Stomach (tissue), 9 donors: ENCODE measurements around the gene TTYH1. TPM values are rescaled to one million over a fixed set of nuclear protein-coding genes. Genes with fewer than 3 reads are reported as not detected.

Experiments used
- DNase-seq, 2 donors: peaks; one replicate each; pipeline versions ENCODE4 v3.0.0 to v3.0.0-alpha.2; 2013 to 2019
- H3K27ac ChIP-seq, 5 donors: fragments of 200-600 bp in 4 of 5; sonication (generic) in 4 of 5; one replicate each; pipeline ENCODE4 v1.5.1; 2013 to 2019; ENCODE audit warnings: mild to moderate bottlenecking in 1 of 5, moderate library complexity in 1 of 5
- H3K27me3 ChIP-seq, 3 donors: fragments of 200-600 bp; sonication (generic); one replicate each; pipeline ENCODE4 v1.5.1; 2017 to 2019; ENCODE audit warnings: mixed run types in 1 of 3
- H3K36me3 ChIP-seq, 4 donors: fragments of 200-600 bp; sonication (generic); 1 replicate in 3 of 4; 2 replicates in 1 of 4; pipeline ENCODE4 v1.5.1; 2016 to 2019
- H3K4me1 ChIP-seq, 4 donors: fragments of 200-600 bp; sonication (generic); one replicate each; pipeline ENCODE4 v1.5.1; 2016 to 2019
- H3K4me3 ChIP-seq, 4 donors: fragments of 200-600 bp; sonication (generic) in 3 of 4; one replicate each; pipeline ENCODE4 v1.5.1; 2016 to 2019; ENCODE audit warnings: mild to moderate bottlenecking in 1 of 4
- H3K9me3 ChIP-seq, 4 donors: fragments of 200-600 bp; sonication (generic); one replicate each; pipeline ENCODE4 v1.5.1; 2016 to 2019
- CTCF ChIP-seq, 7 experiments: fragments of 450-650 bp in 4 of 7; fragments of 200-600 bp in 3 of 7; sonication (generic) in 3 of 7; IDR thresholded peaks; one replicate each; pipeline ENCODE4 v1.5.1; 2016 to 2019; ENCODE audit warnings: antibody characterized with exemption in 7 of 7, control low read depth in 2 of 7, mild to moderate bottlenecking in 1 of 7
- EP300 ChIP-seq: sonication (generic); formaldehyde crosslinking; IDR thresholded peaks from one replicate; pipeline ENCODE4 v1.6.1; 2017; ENCODE audit warnings: antibody characterized with exemption
- POLR2A ChIP-seq, 4 donors: fragments of 450-650 bp; IDR thresholded peaks; one replicate each; pipeline ENCODE4 v1.6.1; 2016; ENCODE audit warnings: antibody characterized with exemption in 4 of 4, control low read depth in 2 of 4, mild to moderate bottlenecking in 1 of 4, moderate library complexity in 1 of 4
- POLR2AphosphoS5 ChIP-seq, 3 donors: sonication (generic); formaldehyde crosslinking; IDR thresholded peaks; one replicate each; pipeline ENCODE4 v1.6.1; 2016; ENCODE audit warnings: antibody characterized with exemption in 3 of 3
- WGBS, 5 donors: extraction: QIAGEN DNeasy Blood & Tissue Kit in 3 of 5; methylation state at CpG; one replicate each; pipeline versions ENCODE4 v1.1.5 to v1.1.7; 2013 to 2018; 5-methylcytosine and 5-hydroxymethylcytosine counted together
- intact Hi-C: fragments of 100-400 bp; cut with DNase I; formaldehyde crosslinking; loops from one replicate; pipeline ENCODE4 v1.15.1; 2023; ENCODE audit warnings: low total_unique reads
- polyA plus RNA-seq, 3 donors: library from polyadenylated mRNA; stranded (reverse); fragments of 200-250 nt; gene quantifications; one replicate each; pipeline ENCODE4 v1.2.3, GENCODE V29; 2013
- total RNA-seq, 5 donors: library from RNA; depleted of rRNA; stranded (reverse); fragments of >200 nt; gene quantifications; one replicate each; pipeline versions ENCODE4 v1.1.0 to v1.2.3, GENCODE V29; 2014 to 2016
- donor health status: healthy with polysubstance abuse.
- donor health status: Bipolar disorder and iron deficiency.
- donor health status: healthy.

TTYH1 gene
- total and polyA plus RNA-seq, 8 donors, result 0.12 to 12.9 (median 2.3) TPM; not detected in 3

- Histone ChIP-seq H3K4me3 (no peak overlapping the region), H3K4me1 (no peaks in the 10 kb centered on the region), H3K36me3 (no peaks in the 10 kb centered on the region), H3K27ac (no peak overlapping the region), H3K27me3 (peaks cover 0 to 13% (median 0%) of the 10 kb centered on the region in 3 donors), H3K9me3 (peaks cover 0 to 6% (median 2%) of the 10 kb centered on the region in 4 donors)
- TF ChIP-seq POLR2A (IDR thresholded peaks at IDR 0.05), result no peak
- no peak for TF ChIP-seq POLR2AphosphoS5 (IDR thresholded peaks at IDR 0.05)
- TF ChIP-seq EP300, result no peak
- no peak for TF ChIP-seq CTCF (IDR thresholded peaks at IDR 0.05)
- DNase-seq, result no peak
- intact Hi-C loops, result no loop called here
- WGBS, 5 donors, result 70 to 83% (median 80%) methylated on average over 8 of the region's 8 CpGs
Observed at GRCh38 chr19:54403054-54403453, 12.2 kb upstream of the TTYH1 start.

GRCh38 chr19:54405628-54406027 lies 9.6 kb upstream of the TTYH1 start:
- H3K9me3 ChIP-seq, result no peaks in the 10 kb centered on the region
- H3K36me3 ChIP-seq, result no peaks in the 10 kb centered on the region
- intact Hi-C loops, result no loop called here
- no peak for TF ChIP-seq POLR2AphosphoS5 (IDR thresholded peaks at IDR 0.05)
- no peak for TF ChIP-seq CTCF (IDR thresholded peaks at IDR 0.05)
- no peak for TF ChIP-seq EP300
- no peak for TF ChIP-seq POLR2A (IDR thresholded peaks at IDR 0.05)
- no peak for DNase-seq
- H3K27me3 ChIP-seq, result peaks cover 0 to 12% (median 0%) of the 10 kb centered on the region in 3 donors
- H3K27ac ChIP-seq, result no peak overlapping the region
- no peak overlapping the region for H3K4me3 ChIP-seq
- H3K4me1 ChIP-seq, result no peaks in the 10 kb centered on the region

- Histone ChIP-seq H3K36me3 (no peaks in the 10 kb centered on the region), H3K4me1 (no peaks in the 10 kb centered on the region), H3K9me3 (no peaks in the 10 kb centered on the region), H3K4me3 (no peak overlapping the region), H3K27me3 (peaks cover 0 to 32% (median 0%) of the 10 kb centered on the region in 3 donors), H3K27ac (no peak overlapping the region)
- intact Hi-C loops, result no loop called here
- 81 to 93% (median 88%) methylated on average over 7 of the region's 7 CpGs for WGBS, 5 donors
- TF ChIP-seq POLR2A (IDR thresholded peaks at IDR 0.05) (no peak), CTCF (IDR thresholded peaks at IDR 0.05) (no peak), EP300 (no peak)
- DNase-seq, result no peak
Observed at GRCh38 chr19:54407780-54408179, 7.5 kb upstream of the TTYH1 start.

GRCh38 chr19:54408456-54409026 lies 6.7 kb upstream of the TTYH1 start:
- intact Hi-C loops, result no loop called here
- H3K36me3 ChIP-seq, result no peaks in the 10 kb centered on the region

More at GRCh38 chr19:54408456-54409026, 6.7 kb upstream of the TTYH1 start:
- Histone ChIP-seq H3K4me1 (no peaks in the 10 kb centered on the region), H3K4me3 (no peak overlapping the region), H3K9me3 (no peaks in the 10 kb centered on the region), H3K27me3 (peaks cover 0 to 32% (median 0%) of the 10 kb centered on the region in 3 donors), H3K27ac (no peak overlapping the region)
- 82 to 88% (median 85%) methylated on average over 9 of the region's 9 CpGs for WGBS, 5 donors
- TF ChIP-seq POLR2A (IDR thresholded peaks at IDR 0.05) (no peak), POLR2AphosphoS5 (IDR thresholded peaks at IDR 0.05) (no peak), CTCF (IDR thresholded peaks at IDR 0.05) (no peak), EP300 (no peak)
- no peak for DNase-seq
